G401 (cell line): ENCODE data around the gene HOXA4. TPM values are rescaled to one million over a fixed set of nuclear protein-coding genes. Genes with fewer than 3 reads are reported as not detected.

Source experiments
- DNase-seq: peaks from one replicate; pipeline ENCODE4 v3.0.0-alpha.2; 2015; ENCODE audit warnings: low spot score
- in situ Hi-C: cut with HindIII; loops from 2 replicates; pipeline ENCODE4 v1.10.0; 2016; ENCODE audit warnings: low sequenced_read_pairs, mixed read lengths
- total RNA-seq: library from RNA; depleted of rRNA; stranded (reverse); fragments of >200 nt; shearing (Covaris generic); gene quantifications from 2 replicates; pipeline ENCODE4 v1.2.3, GENCODE V29; 2014; rRNA removed

HOXA4 gene
- total RNA-seq, result not detected in 2 replicates

DNA sequence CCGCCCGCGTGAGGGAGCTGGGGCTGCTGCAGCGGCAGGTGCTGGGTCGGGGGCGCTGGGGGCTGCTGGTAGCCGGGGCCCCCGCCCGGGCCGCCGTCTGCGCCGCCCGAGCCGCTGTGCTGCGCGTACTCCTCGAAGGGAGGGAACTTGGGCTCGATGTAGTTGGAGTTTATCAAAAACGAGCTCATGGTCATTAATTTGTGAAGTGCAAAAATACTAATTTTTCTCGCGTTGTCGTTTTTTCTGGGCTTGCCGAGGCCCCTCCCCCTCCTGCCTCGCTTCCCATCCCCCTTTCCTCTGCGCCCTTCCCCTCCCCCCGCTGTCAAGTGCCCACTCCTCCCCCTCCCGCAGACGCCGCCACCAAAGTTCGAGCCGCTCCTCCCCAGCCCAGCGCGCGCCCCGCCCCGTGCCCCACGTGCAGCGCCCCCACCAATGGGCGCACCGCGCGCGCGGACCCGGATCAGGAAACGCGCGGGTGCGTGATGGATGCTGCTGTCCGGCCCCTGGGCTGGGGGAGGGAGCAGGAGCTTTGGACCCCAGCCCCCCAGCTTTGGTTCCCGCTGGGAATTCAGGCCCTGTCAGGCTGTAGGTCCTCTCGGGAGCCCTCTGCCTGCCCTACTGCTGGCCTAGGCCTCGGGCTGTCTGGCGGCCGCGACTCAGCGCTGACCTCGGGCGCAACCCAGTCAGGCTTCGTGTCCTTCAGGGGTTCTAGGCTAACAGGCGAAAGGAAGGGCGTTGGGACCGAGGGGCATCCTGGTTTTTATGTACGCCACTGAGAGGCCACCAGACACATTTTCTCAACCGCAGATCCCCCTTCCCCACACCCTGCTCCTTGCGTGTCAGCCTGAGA lies at the start of gene HOXA4:
TSS of gene HOXA4 (minus strand) at position 218 of the 850 bp plus-strand sequence. CDS start at position 194, 24 bp downstream.
- no peak for DNase-seq
- in situ Hi-C loops, result no loop called here

DNA sequence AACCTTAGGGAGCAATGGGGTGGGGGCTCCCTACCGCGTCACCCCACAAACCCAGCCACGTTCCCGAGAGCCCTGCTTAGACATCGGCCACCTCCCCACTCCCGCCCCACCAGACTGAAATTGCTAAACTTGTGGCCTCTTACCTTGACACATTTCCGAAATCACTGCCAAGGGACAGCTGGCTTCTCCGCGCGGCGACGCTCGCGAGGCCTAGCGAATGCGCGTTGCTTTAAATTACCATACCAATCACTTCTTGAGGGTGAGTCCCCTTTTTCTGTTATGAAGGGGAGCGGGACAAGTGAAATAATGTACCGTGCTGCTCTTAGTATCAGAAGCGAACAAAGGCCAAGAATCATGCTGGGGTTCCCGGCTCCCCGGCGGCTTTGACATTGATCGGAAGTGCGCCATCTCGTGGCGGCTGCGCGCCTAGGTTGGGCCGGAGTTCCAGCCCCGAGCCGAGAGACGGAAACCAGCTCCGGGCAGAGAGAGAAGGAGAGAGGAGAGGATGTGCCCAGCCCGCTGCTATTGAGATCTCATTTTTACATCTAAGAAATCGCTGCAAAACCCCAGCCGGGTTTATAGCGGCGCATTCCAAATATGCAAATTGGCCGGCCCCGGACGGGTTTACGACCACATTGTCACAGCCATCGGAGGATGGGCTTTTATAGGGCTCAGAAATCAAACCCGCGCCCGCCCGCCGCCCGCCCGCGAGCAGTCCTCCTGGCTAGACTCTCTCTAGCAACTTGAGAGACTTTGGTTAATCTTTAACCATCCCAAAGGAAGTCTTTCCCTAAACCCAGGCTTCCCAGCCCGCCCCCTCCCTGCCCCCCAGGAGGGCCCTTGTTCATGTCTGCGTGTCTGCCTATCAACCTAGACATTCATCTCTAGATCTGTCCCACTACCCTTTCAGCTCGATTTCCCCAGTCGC lies 49.2 kb upstream of the HOXA4 start:
- in situ Hi-C loops, result no loop called here
- DNase-seq, result peak; percentile 40

DNA sequence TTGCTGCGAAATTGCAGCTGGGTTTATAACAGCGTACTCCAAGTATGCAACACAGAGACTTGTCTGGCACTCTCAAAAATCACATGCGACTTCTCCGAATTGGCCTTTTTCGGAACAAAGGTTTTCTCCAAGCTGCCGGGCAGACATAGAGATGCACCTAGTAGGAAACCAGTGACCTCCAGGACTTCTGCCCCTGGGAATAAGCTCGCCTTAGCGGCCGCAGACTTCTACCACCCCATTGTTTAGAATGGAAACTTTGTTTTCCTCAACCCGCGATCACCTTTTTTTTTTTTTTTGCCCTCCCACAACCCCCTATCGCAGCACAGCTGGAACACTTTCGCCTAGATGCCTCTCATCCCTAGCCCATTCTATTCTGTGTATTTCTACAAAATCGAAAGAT lies 48.5 kb upstream of the HOXA4 start:
- DNase-seq, result no peak

DNA sequence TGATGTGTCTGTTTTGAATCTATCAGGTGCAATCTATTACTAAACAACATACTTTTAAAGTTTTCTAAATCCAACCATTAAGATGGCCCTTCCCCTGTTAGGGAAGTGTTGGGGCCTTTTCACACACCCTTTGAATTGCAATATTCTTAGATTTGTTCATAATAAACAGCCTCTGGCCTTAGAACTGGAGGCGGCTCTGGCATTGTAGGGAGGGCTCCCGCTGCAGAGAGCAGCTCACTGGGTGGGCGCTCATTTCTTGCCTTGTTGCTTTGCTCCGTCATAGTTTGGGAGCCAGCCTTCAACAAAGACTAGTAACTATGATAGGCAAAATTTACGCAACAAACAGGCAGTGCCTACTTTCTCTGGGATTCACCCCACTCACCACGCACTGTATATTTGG lies 47.8 kb upstream of the HOXA4 start:
- in situ Hi-C loops, result no loop called here
- no peak for DNase-seq

More for the DNA sequence above, 48.5 kb upstream of the HOXA4 start:
- in situ Hi-C loops, result no loop called here

DNA sequence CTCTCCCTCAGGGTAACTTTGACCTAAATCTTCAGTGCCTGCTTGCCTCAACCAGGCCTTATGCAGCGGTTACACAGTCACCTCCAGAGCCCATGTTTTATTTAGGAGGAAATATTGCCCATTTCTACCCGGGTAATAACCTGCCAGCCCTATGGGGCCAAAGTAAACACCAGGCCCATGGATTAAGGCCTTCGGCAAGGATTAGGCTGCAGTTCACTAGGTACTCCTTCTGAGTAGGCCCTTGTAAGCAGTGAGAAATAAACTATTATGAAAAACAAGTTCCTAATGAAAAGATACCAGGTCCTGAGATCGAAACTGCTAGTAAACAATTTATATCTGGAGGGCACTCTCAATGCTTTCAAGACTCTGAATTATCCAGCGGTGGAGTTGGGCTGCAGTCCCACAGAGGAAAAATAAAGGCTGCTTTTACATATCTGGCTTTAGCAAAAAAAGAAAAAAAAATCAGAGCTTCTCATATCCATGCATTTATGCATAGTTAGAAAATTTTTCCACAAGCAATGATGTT lies 47.3 kb upstream of the HOXA4 start:
- in situ Hi-C loops, result no loop called here
- no peak for DNase-seq

GRCh38 chr7:27176962-27177794 lies 46.6 kb upstream of the HOXA4 start:
- in situ Hi-C loops, result no loop called here
- DNase-seq, result no peak

GRCh38 chr7:27176524-27176845 lies 45.9 kb upstream of the HOXA4 start:
- in situ Hi-C loops, result no loop called here

GRCh38 chr7:27175626-27176523 lies 45.3 kb upstream of the HOXA4 start:
- in situ Hi-C loops, result no loop called here
- DNase-seq, result no peak

More at GRCh38 chr7:27176524-27176845, 45.9 kb upstream of the HOXA4 start:
- DNase-seq, result no peak

DNA sequence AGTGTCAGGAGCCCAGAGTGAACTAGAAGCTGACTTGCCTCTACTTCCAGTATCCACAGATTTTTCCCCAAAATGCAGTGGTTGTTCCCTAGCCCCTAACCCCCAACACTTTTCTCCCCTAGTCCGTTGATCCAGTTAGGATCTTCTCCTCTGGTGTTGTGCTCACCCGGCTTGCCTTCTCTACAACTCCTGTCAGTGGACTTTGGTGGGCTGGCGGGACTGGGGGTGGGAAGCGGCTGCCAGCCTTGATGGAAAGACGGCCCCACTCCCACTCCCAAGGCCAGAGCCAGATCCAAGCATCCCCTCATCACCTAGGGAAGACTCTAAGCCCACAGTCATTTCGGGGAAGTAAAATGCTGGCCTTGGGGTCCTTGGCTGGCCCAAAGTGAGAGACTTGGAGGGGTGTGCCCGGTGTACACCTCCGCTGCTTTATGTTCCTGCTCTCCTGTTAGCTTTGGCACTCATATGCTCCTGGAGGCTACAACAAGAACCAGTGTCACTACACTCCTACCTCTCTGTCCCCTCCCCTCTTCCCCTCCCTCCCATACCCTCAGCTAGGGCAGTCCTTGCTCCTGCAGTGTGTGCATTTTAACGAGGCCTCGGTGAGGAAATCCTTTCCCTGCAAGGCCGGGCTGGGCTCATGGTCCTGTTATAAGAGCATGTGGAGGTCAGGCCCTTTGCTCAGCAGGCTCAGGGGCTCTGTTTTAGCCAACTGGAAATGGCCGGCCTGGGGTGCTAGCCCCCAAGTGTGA lies 44.5 kb upstream of the HOXA4 start:
- DNase-seq, result peak; percentile 44
- in situ Hi-C loops, result no loop called here

- in situ Hi-C loops, result no loop called here
- no peak for DNase-seq
Measured at GRCh38 chr7:27173956-27174873, 43.7 kb upstream of the HOXA4 start, which contains the start of gene HOXA10. TSS of gene HOXA10 (minus strand) at chr7:27174320. CDS start at chr7:27174306, 14 bp downstream.

- in situ Hi-C loops, result no loop called here
- no peak for DNase-seq
Measured at GRCh38 chr7:27173511-27173955, 43.0 kb upstream of the HOXA4 start.

DNA sequence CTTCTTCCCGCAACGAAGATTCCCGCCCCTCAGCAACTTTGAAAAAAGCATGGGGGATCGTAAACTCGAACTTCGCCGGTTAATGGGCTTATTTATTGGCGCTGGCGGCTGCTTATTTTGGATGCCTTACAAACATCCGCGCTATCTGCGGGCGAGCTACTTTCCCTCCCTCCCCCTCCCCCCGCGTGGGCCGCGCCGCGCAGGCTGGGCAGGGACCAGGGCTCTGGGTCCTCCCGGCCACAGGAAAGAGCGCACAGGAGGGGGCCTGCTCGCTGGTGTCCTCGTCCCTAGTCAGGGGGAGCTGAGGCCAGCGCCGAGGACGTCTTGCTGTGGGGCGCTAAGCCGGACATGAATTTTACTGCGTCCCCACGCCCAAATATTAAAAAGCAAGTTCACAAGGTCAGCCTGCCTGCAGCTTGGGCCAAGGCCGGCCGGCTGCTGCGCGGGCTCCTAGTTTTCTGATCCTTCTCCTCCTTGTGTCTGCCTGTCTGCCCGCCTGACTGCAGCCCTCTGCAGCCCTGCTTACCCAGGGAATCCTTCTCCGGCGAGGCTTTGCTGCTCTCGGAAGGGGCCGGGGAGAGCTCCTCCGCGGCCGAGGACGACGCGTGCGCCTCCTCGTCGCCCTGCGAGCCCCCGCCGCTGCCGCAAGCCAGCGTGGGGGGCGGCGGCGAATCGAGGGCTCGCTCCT lies 42.4 kb upstream of the HOXA4 start:
- no peak for DNase-seq
- in situ Hi-C loops, result no loop called here

DNA sequence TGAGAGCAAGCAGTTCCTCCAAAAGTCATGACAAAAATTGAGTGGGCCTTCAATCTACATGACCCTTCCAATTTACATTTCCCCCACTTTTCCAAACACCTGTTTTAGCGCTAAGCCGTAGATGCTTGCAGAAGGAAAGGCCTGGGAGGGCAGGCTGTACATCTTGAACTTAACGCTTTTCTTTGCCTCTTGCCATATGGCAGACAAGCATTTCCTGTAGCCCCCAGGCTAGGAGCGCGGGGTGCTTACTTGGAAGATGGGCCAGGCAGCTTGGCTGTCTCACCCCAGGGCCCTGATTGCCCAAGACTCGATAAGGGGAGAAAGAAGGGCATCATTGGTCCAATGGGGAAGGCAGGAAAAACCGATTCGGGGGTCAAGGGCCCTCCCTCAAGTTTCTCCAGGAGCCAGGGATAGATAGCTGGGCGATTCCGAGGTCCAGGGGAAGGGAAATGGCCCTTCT lies 41.8 kb upstream of the HOXA4 start:
- DNase-seq, result no peak
- in situ Hi-C loops, result no loop called here

GRCh38 chr7:27171637-27172314 lies 41.2 kb upstream of the HOXA4 start:
- in situ Hi-C loops, result no loop called here
- no peak for DNase-seq

DNA sequence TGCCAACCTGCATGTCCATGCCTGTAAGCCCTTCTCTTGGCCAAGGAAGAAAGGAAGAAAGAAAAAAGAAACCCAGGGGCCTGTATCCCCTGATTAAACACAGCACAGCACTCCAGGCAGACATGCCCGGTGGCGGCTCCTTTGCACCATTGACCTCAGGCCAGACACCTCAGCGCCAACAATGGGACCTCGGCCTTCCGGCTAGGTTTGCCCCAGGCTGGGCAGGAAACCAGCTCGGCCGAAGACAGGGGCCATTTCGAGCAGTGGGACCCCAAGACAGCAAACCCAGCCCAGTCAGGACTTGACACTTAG lies 40.7 kb upstream of the HOXA4 start:
- in situ Hi-C loops, result no loop called here
- no peak for DNase-seq
